ENCODE data around the gene FRG1. TPM values are rescaled to one million over a fixed set of nuclear protein-coding genes. Genes with fewer than 3 reads are reported as not detected.

The FRG1 gene
- total and polyA plus RNA-seq, 2 of the 8 experiments (the other 6 are each of a cell fraction or from before 2014, with no cell fraction given), result 6.2 to 31.8 TPM

DNA sequence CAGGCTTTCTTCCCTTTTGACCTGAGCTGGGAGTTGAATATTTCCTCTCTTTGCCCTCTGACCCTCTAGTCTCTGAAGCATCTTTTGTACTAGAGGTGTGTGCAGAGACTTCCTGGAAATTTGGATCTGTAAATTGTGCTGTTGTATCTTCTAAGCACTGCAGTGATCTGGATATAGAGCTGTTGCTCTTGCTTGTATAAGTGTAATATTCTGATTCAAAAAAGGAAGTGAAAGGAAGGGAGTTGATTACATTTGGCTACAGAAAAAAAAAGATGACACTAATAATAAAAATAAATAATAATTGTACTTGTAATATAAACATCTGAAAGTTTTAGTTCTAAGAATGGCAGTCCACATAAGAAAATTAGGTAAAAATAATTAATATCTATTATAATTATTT is 33.0 kb downstream of the FRG1 start:
- Histone ChIP-seq H3K23ac (ENCODE audit: insufficient read length) (no peak overlapping the region), H3K79me1 (ENCODE audit: low read depth, low read length) (no peaks in the 10 kb centered on the region), H3K56ac (replicated peaks; ENCODE audit: insufficient read length, low read depth, low read length) (no peak overlapping the region), H2BK15ac (ENCODE audit: low read length) (no peak overlapping the region), H2AFZ (ENCODE audit: low read length) (no peak overlapping the region), H2BK12ac (ENCODE audit: low read depth, low read length) (no peak overlapping the region), H2BK5ac (ENCODE audit: low read depth, low read length) (no peak overlapping the region), H3K27ac (ENCODE audit: low read depth, low read length) (no peak overlapping the region), H3K4me2 (ENCODE audit: insufficient read depth in 1 of 2, low read depth in 2 of 2, low read length in 2 of 2) (no peak overlapping the region), H3K14ac (ENCODE audit: insufficient read length) (no peak overlapping the region), H4K5ac (ENCODE audit: insufficient read length, low read depth, low read length) (no peak overlapping the region), H3K23me2 (ENCODE audit: low read depth, low read length) (no peaks in the 10 kb centered on the region), H2AK5ac (ENCODE audit: low read depth, low read length) (no peak overlapping the region), H4K91ac (replicated peaks; ENCODE audit: insufficient read length, low read length) (no peak overlapping the region), H3K27me3 (replicated peaks in 1 of 4; ENCODE audit: control insufficient read depth in 3 of 4, extremely low read depth in 1 of 4, insufficient read depth in 3 of 4, low read length in 3 of 4) (peaks cover 0 to 1% (median 0%) of the 10 kb centered on the region in 4 experiments; a peak in 1 of 7 replicates), H3K4me1 (replicated peaks in 1 of 4; ENCODE audit: control insufficient read depth in 3 of 4, insufficient read depth in 4 of 4, low read length in 3 of 4) (no peaks in the 10 kb centered on the region), H2BK120ac (replicated peaks; ENCODE audit: low read depth, low read length) (no peak overlapping the region), H3K79me2 (ENCODE audit: control insufficient read depth in 1 of 2, insufficient read depth in 2 of 2, low read length in 2 of 2) (no peaks in the 10 kb centered on the region), H4K20me1 (replicated peaks in 1 of 2; ENCODE audit: control insufficient read depth in 1 of 2, insufficient read depth in 2 of 2, low read length in 2 of 2) (no peaks in the 10 kb centered on the region), H3K36me3 (ENCODE audit: control insufficient read depth in 2 of 4, insufficient read depth in 4 of 4, low read length in 3 of 4) (no peaks in the 10 kb centered on the region), H3K4ac (replicated peaks; ENCODE audit: insufficient read length, low read depth, low read length) (no peak overlapping the region), H4K8ac (ENCODE audit: extremely low read depth, insufficient read depth, low read length) (no peak overlapping the region), H3K9ac (replicated peaks in 1 of 4; ENCODE audit: extremely low read depth in 1 of 4, low read depth in 3 of 4, low read length in 3 of 4) (no peak overlapping the region), H3K18ac (ENCODE audit: extremely low read depth, low read length) (no peak overlapping the region), H3K4me3 (ENCODE audit: extremely low read depth in 1 of 4, insufficient read depth in 2 of 4, low read depth in 3 of 4, low read length in 4 of 4) (no peak overlapping the region), H2BK20ac (ENCODE audit: low read length) (no peak overlapping the region), H3K9me3 (ENCODE audit: insufficient read depth in 2 of 2, low read depth in 1 of 2, low read length in 1 of 2) (no peaks in the 10 kb centered on the region)
- CTCF ChIA-PET (ENCODE audit: partially characterized antibody), result interaction anchor here (2.0 kb wide), 1 partner anchor 11 kb away, joined by 8 read pairs; no protein-coding TSS in a partner anchor
- FAIRE-seq (no peak), DNase-seq (ENCODE audit: low read depth in 1 of 2, low spot score in 2 of 2) (no peak)
- TF ChIP-seq HDAC2 (IDR thresholded peaks at IDR 0.05; ENCODE audit: borderline replicate concordance in 1 of 2, low read depth in 2 of 2, low read length in 2 of 2) (no peak), SUZ12 (IDR thresholded peaks at IDR 0.05; ENCODE audit: low read length) (no peak), POLR2A (IDR thresholded peaks at IDR 0.05; ENCODE audit: control extremely low read depth in 1 of 2, low read depth in 2 of 2, low read length in 2 of 2) (no peak), GABPA (IDR thresholded peaks at IDR 0.05; ENCODE audit: borderline replicate concordance, insufficient read depth, low read length) (no peak), BRCA1 (IDR thresholded peaks at IDR 0.05; ENCODE audit: low read depth, low read length) (no peak), ASH2L (IDR thresholded peaks at IDR 0.05; ENCODE audit: low read length) (no peak), CBX5 (IDR thresholded peaks at IDR 0.05; ENCODE audit: low read depth, low read length) (no peak), ATF3 (IDR thresholded peaks at IDR 0.05; ENCODE audit: insufficient read depth, low read depth, low read length) (no peak), TEAD4 (IDR thresholded peaks at IDR 0.05; ENCODE audit: low read depth, low read length) (no peak)
- TF ChIP-seq, protein P1, sequence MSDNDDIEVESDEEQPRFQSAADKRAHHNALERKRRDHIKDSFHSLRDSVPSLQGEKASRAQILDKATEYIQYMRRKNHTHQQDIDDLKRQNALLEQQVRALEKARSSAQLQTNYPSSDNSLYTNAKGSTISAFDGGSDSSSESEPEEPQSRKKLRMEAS (IDR thresholded peaks at IDR 0.05), result no peak
- POLR2A ChIA-PET (ENCODE audit: partially characterized antibody), result no interaction called here
